GM06990 (cell line): Measurements from ENCODE around the gene PHC1.
A peak's percentile ranks its signal among the peaks of the same experiment; 100 is the strongest.

Experiments
- DNase-seq: peaks from one replicate; pipeline ENCODE4 v3.0.0-alpha.2; 2011; ENCODE audit not compliant: insufficient read length; ENCODE audit errors: extremely low read depth
- H3K27me3 ChIP-seq: replicated peaks from 2 replicates; pipeline ENCODE4 v1.6.0; 2011; ENCODE audit warnings: low read length; ENCODE audit not compliant: control insufficient read depth, insufficient read depth
- H3K36me3 ChIP-seq: 2 replicates; pipeline ENCODE4 v1.5.1; 2011; ENCODE audit warnings: low read length; ENCODE audit not compliant: control insufficient read depth, insufficient read depth
- H3K4me3 ChIP-seq: replicated peaks from 2 replicates; pipeline ENCODE4 v1.5.1; 2011; ENCODE audit warnings: low read depth, mild to moderate bottlenecking, control low read depth, low read length
- TF ChIP-seq, protein P1 (sequence below): IDR thresholded peaks from 2 replicates; pipeline ENCODE4 v1.5.1; 2011; ENCODE audit warnings: low read length, control low read depth, mild to moderate bottlenecking, inconsistent platforms; ENCODE audit not compliant: insufficient read depth, poor library complexity, severe bottlenecking

Gene PHC1

DNA sequence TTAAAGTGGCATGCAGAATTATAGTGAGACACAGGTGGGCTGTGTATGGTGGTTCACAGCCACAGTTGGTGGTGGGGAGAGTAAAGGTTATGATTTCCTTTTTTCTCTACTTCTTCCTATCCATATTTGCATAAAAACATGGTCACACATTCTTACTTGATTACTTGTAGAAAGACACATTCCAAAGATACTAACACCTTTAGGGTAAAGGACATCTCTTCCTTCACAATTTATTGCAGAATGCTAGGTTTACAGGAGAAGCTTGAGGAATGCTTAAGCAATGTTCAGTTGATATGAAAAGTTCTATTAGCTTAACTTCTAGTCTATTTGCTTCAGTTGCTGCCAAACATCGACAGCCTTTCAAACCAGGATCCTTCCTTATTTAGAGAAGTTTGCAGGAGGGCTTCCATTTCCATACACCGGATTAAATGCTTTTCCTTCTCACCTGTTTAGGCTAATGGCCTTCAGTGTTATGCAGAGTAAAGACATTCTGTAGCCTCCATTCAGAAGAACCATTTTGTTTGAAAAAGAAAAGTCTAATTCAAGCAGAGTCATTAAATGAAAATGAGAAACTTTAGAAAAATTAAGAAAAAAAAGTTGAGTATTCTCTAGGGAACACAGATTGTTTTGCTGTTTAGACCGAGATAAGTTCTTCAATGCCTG, 2.6 kb upstream of the PHC1 start:
- no peaks in the 10 kb centered on the region for H3K27me3 ChIP-seq
- TF ChIP-seq, protein P1, sequence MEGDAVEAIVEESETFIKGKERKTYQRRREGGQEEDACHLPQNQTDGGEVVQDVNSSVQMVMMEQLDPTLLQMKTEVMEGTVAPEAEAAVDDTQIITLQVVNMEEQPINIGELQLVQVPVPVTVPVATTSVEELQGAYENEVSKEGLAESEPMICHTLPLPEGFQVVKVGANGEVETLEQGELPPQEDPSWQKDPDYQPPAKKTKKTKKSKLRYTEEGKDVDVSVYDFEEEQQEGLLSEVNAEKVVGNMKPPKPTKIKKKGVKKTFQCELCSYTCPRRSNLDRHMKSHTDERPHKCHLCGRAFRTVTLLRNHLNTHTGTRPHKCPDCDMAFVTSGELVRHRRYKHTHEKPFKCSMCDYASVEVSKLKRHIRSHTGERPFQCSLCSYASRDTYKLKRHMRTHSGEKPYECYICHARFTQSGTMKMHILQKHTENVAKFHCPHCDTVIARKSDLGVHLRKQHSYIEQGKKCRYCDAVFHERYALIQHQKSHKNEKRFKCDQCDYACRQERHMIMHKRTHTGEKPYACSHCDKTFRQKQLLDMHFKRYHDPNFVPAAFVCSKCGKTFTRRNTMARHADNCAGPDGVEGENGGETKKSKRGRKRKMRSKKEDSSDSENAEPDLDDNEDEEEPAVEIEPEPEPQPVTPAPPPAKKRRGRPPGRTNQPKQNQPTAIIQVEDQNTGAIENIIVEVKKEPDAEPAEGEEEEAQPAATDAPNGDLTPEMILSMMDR = no peak
- no peaks in the 10 kb centered on the region for H3K36me3 ChIP-seq
- DNase-seq = no peak
- H3K4me3 ChIP-seq = no peak overlapping the region

DNA sequence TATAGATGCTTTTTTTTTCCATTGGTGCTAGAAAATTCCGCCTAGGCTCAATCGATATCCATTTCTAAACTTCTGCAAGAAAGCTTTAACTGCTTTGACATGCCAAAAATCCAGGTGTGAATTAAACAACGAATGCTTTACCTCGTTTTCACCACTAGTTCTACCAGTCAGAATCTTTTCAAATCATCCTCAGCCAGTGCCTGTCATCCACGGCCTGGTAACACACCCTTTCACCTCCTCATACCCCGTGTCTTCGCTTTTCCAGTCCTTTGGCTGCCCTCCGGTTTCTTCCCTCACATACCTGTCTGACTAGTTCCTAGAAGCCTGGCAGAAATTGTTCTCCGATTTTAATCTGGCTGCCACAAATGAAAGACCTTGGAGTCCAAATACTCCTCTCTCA, 1.4 kb upstream of the PHC1 start:
- H3K4me3 ChIP-seq = no peak overlapping the region
- no peaks in the 10 kb centered on the region for H3K36me3 ChIP-seq
- DNase-seq = no peak

DNA sequence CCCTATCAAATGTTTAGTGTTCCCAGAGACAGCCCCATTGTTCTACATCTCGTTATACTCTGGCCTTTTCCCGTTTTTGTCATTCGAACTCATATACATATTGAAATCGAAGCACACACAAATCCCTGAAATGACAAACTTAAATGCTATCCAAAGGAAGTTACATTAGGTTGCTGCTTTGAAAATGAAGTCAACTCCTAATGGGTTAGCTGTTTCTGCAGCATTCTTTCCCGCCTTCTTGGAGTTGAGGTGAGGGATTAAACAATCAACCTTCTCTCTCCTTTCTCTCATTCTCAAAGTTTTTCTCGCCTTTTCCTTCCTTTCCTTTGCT, 642 bp upstream of the PHC1 start:
- DNase-seq = no peak

More for the DNA sequence above, 1.4 kb upstream of the PHC1 start:
- no peaks in the 10 kb centered on the region for H3K27me3 ChIP-seq
- TF ChIP-seq, protein P1 = no peak

DNA sequence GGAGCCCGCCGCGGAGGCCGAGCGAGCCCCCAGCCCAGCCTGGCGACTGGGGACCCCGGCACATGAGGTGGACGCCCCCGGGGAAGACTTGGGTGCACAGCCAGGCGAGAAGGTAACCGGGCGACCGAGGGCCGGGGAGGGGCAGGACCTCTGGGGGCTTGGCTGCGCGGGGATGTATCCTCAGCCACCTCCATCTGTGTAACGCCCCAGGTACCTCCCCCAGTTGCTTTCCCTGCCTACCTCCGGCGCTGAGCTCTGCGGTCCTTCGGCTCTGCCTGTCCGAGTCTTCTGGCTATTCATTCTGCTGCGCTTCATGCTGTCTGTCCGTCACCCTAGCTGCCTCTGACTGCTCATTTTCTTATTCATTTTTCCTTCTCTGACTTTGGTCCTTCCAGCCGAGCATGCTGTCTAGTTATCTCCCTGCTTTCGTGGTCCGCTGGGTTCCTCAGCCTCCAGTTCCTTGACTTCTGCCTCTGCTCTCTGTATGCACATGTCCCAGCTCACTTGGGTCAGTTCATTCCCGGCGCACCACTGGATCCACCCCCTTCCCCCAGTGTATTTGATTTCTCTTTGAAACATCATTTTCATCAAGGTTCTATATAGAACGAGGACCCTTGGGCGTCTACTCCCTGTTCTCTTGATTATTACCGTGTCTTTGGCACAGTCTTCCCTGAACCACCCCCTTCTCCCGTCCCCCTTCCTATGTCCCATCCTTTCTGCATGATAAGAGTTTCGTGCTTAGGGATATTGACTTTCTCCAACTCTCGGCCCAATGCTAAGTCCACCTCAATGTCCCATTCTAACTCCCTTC, 612 bp downstream of the PHC1 start:
- peak; percentile 67 for DNase-seq
- no peaks in the 10 kb centered on the region for H3K27me3 ChIP-seq
- TF ChIP-seq, protein P1 = no peak
- peak overlapping the region; percentile 79 for H3K4me3 ChIP-seq
- no peaks in the 10 kb centered on the region for H3K36me3 ChIP-seq

More for the DNA sequence above, 642 bp upstream of the PHC1 start:
- Histone ChIP-seq H3K27me3 (no peaks in the 10 kb centered on the region), H3K36me3 (no peaks in the 10 kb centered on the region), H3K4me3 (no peak overlapping the region; the same call in 1 of the 2 replicates)
- TF ChIP-seq, protein P1 = no peak

DNA sequence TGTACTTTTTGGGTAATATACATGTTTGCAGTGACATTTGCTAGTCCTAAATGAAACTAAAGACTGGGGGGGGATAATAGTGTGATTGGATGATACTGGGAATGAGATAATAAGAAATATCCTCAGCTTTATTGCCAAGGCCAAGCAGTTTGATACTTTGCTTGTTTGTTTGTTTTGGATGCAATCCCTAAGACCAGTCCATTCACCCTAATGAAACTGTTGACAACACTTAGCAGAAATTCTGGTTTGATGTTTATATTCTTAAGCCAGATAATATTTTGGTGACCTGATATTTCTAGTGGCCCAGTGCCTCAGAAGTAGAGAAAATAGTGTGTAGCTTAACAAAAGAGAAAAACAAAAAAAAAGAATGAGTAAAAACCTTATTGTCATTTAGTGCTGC, 1.8 kb downstream of the PHC1 start:
- TF ChIP-seq, protein P1 = no peak
- no peak for DNase-seq
- H3K4me3 ChIP-seq = no peak overlapping the region
- H3K36me3 ChIP-seq = no peaks in the 10 kb centered on the region
- no peaks in the 10 kb centered on the region for H3K27me3 ChIP-seq

DNA sequence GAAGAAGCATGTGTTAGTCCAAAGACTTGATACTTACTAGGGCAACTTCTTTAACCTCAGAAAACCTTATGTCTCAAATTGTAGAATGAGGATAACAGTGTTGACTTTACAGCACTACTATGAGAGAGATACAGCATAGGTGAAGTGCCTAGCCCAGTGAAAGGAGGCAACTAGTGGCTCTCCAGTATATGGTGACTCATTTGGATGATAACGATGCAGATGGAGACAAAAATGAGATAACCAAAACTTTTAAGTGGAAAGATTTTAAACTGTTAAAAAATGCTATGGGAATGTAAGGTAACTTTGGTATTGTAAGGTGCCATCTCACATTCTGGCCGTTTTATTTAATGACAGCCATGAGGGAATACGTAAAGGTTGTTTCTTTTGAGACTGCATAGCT, 2.7 kb downstream of the PHC1 start:
- H3K27me3 ChIP-seq = no peaks in the 10 kb centered on the region
- DNase-seq = no peak
- TF ChIP-seq, protein P1 = no peak
- no peaks in the 10 kb centered on the region for H3K36me3 ChIP-seq
- H3K4me3 ChIP-seq = no peak overlapping the region
